BJ (cell line): ENCODE results near the gene KCNQ5. TPM values are rescaled to one million over a fixed set of nuclear protein-coding genes. Genes with fewer than 3 reads are reported as not detected.
A peak's percentile ranks its signal among the peaks of the same experiment; 100 is the strongest.

Experiments
- CTCF ChIA-PET: fragments of 350-600 bp; formaldehyde crosslinking; extraction: SDS; loops from one replicate; lab custom pipeline; 2021; ENCODE audit warnings: antibody characterized with exemption, inconsistent platforms; lab: Yijun Ruan, JAX
- POLR2A ChIA-PET: fragments of 300-600 bp; sonication (Branson Sonifier 250); formaldehyde crosslinking; extraction: SDS; loops from one replicate; lab custom pipeline; 2021; ENCODE audit warnings: antibody characterized with exemption; lab: Charles Lee
- DNase-seq: peaks from one replicate; pipeline ENCODE4 v3.0.0-alpha.2; 2011; ENCODE audit warnings: low read depth
- H3K27me3 ChIP-seq: 2 replicates; pipeline ENCODE4 v1.6.0; 2011; ENCODE audit warnings: low read length; ENCODE audit not compliant: control insufficient read depth, insufficient read depth
- H3K36me3 ChIP-seq: 2 replicates; pipeline ENCODE4 v1.5.1; 2011; ENCODE audit warnings: low read length; ENCODE audit not compliant: control insufficient read depth, insufficient read depth
- H3K4me3 ChIP-seq: 2 replicates; pipeline ENCODE4 v1.5.1; 2011; ENCODE audit warnings: low read depth, mild to moderate bottlenecking, control low read depth, low read length
- CTCF ChIP-seq: IDR thresholded peaks from 2 replicates; pipeline ENCODE4 v1.5.1; 2011; ENCODE audit warnings: low read depth, mild to moderate bottlenecking, control low read depth, inconsistent platforms, low read length, moderate library complexity; ENCODE audit not compliant: insufficient read depth
- polyA plus RNA-seq: library from polyadenylated mRNA; depleted of rRNA; stranded (reverse); fragments of >200 nt; gene quantifications from 2 replicates; pipeline ENCODE4 v1.2.3, GENCODE V29; 2011

Gene KCNQ5
- polyA plus RNA-seq, 1 experiment = 1.4 TPM

- Histone ChIP-seq H3K27me3 (no peaks in the 10 kb centered on the region), H3K36me3 (no peaks in the 10 kb centered on the region), H3K4me3 (no peak overlapping the region)
- DNase-seq = no peak
- POLR2A ChIA-PET = interaction anchor here (0.5 kb wide), 1 partner anchor 567 kb away, joined by 4 read pairs; no protein-coding TSS in a partner anchor
- no peak for TF ChIP-seq CTCF
- CTCF ChIA-PET = interaction anchor here (0.9 kb wide), 1 partner anchor 11 kb away, joined by 3 read pairs; no protein-coding TSS in a partner anchor
These were observed 188.0 kb downstream of the KCNQ5 start for GRCh38 chr6:72809746-72810379.

- CTCF ChIA-PET = interaction anchor here (0.9 kb wide), 1 partner anchor 12 kb away, joined by 3 read pairs; no protein-coding TSS in a partner anchor
- no peak for DNase-seq
- TF ChIP-seq CTCF = no peak
These were observed 188.9 kb downstream of the KCNQ5 start for GRCh38 chr6:72810571-72811280.

GRCh38 chr6:72811971-72812421 lies 190.1 kb downstream of the KCNQ5 start:
- Histone ChIP-seq H3K27me3 (no peaks in the 10 kb centered on the region), H3K36me3 (no peaks in the 10 kb centered on the region), H3K4me3 (no peak overlapping the region)
- TF ChIP-seq CTCF = no peak
- peak; percentile 53 for DNase-seq
- ChIA-PET CTCF (no interaction called here), POLR2A (no interaction called here)

More at GRCh38 chr6:72810571-72811280, 188.9 kb downstream of the KCNQ5 start:
- no peaks in the 10 kb centered on the region for H3K36me3 ChIP-seq
- POLR2A ChIA-PET = interaction anchor here (0.5 kb wide), 1 partner anchor 566 kb away, joined by 4 read pairs; no protein-coding TSS in a partner anchor
- no peaks in the 10 kb centered on the region for H3K27me3 ChIP-seq
- H3K4me3 ChIP-seq = no peak overlapping the region

GRCh38 chr6:72813807-72814596 lies 192.1 kb downstream of the KCNQ5 start:
- no peak for DNase-seq
- POLR2A ChIA-PET = no interaction called here
- CTCF ChIA-PET = interaction anchor here (0.6 kb wide), 1 partner anchor 57 kb away, joined by 3 read pairs; no protein-coding TSS in a partner anchor
- no peak for TF ChIP-seq CTCF
- Histone ChIP-seq H3K36me3 (no peaks in the 10 kb centered on the region), H3K4me3 (no peak overlapping the region), H3K27me3 (no peaks in the 10 kb centered on the region)

GRCh38 chr6:72816022-72816421 lies 194.2 kb downstream of the KCNQ5 start:
- no peak for TF ChIP-seq CTCF
- no peaks in the 10 kb centered on the region for H3K27me3 ChIP-seq
- ChIA-PET CTCF (no interaction called here), POLR2A (no interaction called here)
- DNase-seq = no peak
- H3K4me3 ChIP-seq = no peak overlapping the region
- H3K36me3 ChIP-seq = no peaks in the 10 kb centered on the region
